Stimulated activated CD8-positive, alpha-beta memory T cell treated with anti-CD3 and anti-CD28 coated beads, Interleukin-2, amount 100 ng/mL, for 48 hours (primary cell): ENCODE results near the gene PRICKLE3.
"Not testable (repeated sequence)": the region's sequence is repeated elsewhere in the genome, so short reads cannot be mapped to it uniquely, and the experiment has no call there.

ENCODE experiments used
- DNase-seq, 2 donors: peaks; one replicate each; pipeline ENCODE4 v3.0.0-alpha.2; 2020; ENCODE audit warnings: low read depth in 2 of 2

PRICKLE3 gene

DNA sequence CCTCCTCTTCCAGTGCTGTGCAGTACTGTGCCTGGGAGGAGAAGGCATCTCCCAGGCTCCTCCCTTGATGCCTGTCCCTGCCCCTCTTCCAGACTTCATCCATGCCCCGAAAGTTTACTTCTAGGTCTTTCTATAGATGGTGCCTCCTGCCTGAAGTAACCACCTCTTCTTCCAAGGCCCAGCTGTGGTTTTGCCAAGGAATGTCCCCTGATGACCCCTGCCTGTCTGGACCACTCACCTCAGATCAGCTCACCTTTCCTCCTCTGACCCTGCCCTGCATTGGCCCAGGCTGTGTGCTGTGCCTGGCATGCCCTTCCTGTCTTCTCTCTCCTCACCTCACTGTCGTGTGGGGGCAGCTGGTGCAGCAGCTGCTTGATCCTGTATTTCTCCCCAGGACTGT, 6.8 kb downstream of the PRICKLE3 start:
- DNase-seq = no peak

DNA sequence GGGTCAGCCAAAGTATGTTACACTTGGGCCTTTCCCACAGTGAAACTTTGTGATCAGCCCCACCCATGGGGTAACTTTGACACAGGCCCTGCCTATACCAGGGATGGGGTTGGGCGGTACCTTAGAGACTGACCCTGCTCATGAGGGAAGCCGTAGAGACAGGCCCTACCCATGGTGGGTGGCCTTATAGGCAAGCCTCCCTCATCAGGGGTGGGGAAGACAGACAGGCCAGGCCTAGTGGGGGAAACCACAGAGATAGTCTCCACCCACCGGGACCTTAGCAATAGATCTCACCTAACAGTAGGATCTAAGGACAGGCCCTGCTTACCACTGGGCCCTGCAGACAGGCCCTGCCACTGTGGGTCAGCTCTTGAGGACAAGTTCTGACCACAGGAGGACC, 7.6 kb downstream of the PRICKLE3 start:
- no peak for DNase-seq

DNA sequence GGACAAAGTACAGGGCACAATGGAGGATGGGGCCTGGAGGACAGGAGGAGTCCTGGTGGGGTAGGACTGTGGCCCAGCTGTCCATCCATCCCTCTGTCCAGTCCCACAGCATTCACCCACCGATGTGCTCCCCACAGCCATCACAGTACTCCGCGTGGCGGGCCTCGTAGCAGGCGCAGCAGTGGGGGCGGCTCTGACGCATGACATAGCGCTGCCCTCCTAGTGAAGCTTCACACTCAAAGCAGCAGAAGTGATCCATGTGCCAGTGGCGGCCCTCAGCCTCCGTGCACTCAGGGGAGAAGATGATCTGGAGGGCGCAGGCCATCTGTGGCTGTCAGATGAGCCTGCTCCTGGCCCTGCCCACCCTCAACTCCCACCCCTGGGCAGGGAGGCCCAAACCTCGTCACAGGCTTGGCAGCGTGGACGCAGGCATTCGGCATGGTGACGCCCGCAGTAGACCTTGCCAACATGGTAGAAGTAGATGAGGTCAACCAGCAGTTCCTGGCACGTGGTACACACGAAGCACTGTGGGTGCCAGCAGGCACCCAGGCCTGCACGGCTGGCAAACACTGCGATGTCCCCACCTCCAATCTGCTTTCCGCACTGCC, 8.2 kb downstream of the PRICKLE3 start:
- DNase-seq = no peak

DNA sequence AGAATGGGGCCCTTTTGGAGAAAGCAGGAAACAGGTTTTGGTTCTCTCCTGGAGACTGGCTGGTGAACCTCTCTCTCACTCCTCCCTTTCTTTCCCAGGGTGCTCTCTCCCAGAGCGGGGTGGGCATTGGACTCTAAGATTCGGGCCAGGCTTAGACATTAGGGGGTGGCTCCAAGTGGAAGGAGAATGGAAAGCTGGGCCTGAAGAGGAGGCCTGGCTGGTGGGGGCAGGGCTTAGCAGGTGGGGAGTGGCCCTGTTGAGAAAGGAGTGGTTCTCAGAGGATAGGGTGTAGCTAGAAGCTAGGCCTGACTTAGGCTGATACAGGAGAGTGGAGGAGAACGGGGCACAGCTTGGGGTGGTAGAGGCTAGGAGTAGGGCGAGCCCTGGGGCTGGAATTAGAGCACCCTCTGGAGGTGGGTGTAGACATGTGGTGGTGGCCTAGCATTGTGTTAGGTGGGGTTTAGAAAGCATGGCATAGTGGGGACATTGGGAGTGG, 8.8 kb downstream of the PRICKLE3 start:
- DNase-seq = no peak

DNA sequence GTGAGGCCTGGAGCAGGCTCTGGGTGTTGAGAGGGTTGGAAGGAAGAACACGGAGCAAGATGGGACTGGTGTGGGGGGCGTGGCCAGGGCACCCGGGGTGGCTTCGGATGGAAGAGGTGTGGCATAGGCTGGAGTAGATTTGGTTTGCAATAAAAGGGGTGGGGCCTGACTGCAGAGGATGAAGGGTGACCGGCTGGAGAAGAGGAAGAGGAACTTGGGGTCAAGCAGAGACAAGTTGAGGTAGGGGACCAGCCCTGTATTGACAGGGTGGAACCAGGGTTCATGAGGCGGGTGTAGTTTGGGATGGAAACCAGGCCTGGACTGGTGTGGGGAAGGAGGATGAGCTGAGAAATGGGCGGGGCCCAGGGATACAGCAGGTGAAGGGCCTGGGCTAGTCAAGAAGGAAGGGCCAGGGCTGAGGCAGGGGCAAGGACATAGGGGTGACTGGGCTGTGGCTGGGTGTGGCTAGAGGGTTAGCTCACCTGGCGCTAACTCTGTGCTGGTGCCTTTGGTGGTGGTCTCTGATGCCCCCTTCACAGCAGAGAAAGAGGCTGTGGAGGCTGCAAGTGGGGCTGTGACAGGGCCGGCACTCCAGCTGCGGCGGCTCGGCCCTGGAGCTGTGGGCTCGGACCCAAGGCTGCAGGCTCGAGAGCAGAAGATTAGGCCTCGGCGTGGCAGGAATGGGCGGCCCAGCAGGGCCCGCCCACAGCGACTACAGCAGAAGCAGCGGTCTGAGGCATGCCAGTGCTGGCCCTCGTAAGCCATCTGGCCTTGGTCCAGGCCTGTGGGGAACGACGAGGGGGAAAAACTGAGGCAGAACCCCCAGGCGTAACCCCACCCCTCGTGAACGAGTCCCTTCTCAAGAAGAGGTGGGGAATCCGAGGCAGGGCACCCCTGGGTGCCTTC, 9.5 kb downstream of the PRICKLE3 start:
- no peak for DNase-seq

DNA sequence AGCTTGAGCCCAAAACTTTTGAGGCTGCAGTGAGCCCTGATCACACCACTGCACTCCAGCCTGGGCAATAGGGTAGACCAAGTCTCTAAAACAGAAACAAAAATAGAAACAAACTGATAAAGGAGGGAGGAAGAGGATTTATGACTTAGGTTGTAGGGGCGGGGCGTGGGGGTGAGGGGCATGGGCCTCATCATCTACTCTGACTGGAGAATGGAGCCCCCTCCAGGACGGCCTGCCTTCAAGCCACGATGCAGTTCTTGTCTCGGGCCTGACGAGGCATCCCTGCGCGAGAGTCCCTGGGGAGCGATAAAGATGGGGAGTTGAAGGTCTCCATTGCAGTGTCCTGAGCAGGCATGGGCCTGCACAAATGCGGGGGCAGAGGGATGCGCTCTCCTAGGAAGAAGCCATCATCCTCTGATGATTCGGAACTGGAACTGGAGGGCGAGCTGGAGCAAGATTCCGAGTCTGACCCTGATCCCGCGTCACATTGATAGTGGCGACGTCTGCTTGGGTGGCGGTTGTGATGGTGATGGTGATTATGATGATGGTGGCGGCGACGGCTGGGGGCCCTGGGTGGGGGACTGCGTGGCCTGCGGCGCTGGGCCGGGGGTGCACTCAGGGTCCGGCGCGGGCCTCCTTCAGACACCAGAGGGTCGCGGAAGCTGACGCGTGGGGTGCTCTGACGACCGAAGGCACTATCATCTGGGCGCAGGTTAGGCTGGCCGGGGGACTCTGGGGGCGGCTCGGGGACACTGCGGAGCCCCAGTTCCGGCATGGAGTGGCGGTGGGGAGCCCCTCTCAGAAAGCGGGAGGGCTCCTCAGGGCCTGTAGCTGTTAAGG, 10.5 kb downstream of the PRICKLE3 start:
- DNase-seq = no peak

DNA sequence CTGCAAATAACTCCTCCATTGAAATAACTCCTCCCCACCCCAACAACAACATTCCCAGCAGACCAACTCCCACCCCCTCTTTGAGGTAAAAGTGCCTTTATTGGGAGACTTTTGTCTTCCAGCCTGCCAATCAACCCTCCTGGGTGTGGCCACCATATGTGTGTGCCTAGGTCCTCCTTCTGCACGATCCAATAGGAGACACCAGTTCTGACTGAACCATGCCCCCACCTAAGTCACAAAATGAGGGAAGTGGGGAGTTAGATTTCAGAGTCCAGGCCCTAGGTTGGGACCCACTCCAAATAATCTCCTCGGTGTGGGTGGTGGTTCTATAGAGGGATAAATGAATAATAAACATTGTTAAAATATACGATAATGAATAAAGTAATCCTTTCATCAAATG, 11.4 kb downstream of the PRICKLE3 start:
- no peak for DNase-seq

DNA sequence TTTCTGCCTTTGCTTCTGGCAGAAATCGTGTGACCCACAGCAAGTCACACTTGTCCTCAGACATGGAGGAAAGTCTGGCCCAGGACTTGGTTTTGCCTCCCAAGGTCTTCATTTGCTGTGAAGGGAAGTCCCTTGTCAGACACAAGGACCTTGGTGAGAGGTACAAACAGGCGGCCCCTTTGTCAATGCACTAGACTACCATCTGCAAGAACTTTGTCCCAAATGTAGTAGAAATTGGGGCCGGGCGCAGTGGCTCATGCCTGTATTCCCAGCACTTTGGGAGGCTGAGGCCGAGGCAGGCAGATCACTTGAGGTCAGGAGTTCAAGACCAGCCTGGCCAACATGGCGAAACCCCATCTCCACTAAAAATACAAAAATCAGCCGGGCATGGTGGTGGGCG, 12.6 kb downstream of the PRICKLE3 start:
- not testable (repeated sequence) for DNase-seq

DNA sequence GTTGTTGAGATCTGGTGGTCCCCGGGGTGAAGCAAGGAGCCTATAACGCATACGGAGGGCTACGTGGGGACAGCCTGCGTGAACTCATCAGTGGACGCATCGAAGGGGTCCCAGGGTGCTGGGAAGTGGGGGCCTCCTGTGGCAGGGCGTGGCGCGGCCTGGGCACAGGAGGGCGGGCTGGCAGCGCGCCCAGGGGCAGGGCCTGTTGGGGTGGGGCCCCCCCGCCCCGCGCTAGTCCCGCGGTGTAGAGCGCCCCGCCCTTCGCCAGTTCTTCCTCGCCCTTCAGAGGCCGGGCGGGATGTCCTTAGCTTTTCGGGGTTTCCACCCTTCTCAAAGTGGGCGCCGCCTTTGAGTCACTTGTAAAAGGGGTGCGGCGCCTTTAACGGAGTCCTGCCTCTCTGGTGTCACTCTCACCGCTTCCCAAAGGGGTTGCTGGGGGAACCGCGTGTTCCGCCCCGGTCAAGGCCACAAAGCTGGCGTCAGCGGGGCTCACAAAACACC, 13.8 kb downstream of the PRICKLE3 start:
- DNase-seq = peak; percentile 58 to 62

DNA sequence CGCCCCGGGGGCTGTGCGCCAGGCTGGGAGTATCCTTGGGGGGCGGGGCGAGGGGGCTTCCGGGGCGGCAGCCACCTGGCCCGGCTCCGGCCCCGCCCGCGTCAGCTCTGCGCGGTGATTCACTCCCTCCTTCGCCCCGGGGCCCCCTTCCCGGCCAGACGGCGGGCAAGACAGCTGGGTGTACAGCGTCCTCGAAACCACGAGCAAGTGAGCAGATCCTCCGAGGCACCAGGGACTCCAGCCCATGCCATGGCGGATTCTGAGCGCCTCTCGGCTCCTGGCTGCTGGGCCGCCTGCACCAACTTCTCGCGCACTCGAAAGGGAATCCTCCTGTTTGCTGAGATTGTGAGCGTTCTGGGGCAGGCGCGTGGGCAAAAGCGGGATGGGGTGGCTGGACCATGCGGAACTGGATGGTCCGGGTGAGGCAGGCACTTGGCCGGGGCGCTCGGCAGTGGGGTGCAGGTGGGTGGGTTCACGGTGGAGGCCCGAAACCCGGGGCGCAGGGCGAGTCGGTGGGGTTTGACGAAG, 14.4 kb downstream of the PRICKLE3 start, which contains the start of gene PLP2:
Gene PLP2 (plus strand): TSS at position 147 of the 528 bp plus-strand sequence. CDS start 103 bp downstream, at position 250.
- peak; percentile 68 to 71 for DNase-seq

DNA sequence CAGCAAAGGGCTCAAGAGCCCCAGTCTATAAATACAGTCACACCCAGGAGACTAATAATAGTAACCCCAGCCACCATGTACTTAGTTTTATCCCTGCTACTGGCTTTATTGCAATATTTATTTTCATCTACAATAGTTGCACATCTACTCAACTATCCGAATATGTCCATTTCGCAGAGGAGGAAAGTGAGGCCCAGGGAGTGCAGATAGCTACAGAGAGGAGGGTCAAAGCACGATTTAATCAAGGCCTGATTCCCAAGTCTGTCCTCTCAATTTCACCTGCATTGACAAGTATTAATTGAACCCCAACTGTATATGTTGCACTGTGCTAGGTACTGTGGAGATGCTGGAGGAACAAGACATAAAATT, 18.4 kb downstream of the PRICKLE3 start:
- no peak for DNase-seq

DNA sequence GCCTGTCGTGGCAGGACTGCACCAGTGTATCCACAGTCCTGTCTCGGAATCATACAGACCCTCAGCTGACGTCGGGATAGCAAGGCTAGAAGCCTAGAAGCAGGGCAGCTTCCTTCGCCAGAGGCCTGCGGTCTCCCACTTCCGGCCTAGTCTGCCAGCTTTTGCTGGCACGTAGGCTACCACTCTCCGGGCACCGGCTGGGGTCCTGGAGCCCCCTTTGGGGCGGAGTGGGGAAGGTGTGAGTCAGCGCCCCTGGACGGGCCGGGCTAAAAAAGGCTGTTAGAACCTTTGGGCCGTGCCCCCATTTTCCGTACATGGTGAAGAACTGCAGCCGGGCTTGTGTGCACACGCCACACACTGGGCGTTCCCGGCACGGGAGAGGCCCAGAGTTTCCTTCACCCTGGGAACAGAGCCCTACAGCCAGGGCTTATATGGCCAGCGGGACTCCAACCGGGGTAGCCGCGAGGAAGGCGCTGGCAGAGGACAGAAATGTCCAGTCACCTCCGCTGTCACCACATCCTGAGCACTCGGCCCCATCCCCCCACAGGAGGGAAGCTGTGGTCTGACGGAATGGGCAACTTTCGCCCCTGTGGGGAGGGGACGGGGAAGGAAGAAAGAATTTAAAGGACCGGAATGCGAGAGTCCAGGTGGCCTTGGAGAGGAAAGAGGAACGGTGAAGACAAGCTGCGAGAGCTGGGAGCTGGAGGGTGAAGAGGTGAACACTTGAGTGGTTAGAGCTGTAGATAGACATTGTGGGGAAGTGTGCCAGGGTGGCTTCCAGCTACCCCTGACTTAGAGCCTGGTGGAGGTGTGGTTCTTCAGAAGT, 19.0 kb downstream of the PRICKLE3 start:
- DNase-seq = peak; percentile 54 to 58

DNA sequence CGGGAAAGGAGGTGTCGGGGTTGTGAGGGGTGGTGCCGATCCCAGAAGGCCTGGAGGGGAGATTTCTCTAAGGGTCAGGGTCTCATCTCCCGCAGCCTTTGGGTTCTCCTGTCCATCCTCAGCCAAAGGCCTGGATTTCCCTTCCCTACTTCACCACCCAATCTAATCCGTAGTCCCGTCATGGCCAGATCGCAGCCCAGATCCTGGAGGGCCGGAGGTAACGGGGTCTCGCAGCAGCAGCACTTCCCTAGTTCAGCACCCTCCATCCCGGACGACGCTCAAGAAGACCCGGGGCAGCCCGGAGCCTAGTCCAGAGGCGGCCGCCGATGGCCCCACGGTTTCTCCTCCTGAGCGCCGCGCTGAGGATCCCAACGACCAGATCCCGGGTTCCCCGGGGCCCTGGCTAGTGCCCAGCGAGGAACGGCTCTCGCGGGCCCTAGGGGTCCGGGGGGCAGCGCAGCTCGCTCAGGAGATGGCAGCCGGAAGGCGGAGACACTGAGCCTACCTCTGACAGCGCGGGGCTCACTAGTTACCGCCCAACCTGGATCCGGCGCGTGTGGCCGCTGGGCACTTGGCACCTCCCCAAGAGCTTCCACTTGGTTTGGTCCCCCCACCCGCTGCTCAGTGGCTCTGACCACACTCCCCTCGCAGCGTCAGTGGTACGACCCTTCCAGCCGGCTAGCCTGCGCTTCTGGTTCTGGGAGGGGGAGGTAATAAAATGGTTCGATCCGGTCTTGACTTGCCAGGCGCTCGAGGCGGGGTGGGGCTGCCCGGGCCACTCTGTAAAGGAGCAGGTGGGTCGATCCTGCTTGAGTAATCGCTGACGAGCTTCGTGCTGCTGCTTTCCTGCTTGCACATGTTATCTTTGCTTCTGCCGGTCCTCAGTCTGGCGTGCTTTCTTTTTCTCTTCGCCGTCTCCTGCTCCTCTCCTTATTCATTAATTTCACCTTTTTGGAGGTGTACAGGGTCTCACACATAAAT, 20.0 kb downstream of the PRICKLE3 start:
- peak; percentile 59 to 62 for DNase-seq

DNA sequence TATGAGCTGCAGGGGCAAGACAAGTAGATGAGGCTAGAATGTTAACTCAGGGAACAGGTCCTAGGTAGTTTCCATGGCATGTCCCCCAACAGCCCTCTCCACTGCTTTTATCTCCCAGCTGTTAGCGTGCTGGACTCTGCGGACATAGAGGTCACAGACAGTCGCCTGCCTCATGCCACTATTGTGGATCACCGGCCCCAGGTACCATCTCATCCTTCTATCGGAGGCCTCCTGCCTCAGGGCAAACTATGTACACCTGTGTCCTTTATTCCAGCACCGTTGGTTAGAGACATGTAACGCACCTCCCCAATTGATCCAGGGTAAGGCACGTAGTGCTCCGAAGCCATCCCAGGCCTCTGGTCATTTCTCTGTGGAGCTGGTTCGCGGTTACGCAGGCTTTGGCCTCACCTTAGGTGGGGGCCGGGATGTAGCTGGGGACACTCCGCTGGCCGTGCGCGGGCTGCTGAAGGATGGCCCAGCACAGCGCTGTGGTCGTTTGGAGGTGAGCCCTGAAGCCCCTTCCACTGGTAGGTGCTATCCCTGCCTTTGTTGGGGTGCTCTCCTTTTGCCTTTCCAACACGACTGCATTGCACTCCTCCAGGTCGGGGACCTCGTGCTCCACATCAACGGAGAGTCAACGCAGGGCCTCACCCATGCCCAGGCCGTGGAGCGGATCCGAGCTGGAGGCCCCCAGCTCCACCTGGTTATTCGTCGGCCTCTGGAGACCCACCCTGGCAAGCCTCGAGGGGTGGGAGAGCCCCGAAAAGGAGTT, 21.4 kb downstream of the PRICKLE3 start:
- DNase-seq = no peak

DNA sequence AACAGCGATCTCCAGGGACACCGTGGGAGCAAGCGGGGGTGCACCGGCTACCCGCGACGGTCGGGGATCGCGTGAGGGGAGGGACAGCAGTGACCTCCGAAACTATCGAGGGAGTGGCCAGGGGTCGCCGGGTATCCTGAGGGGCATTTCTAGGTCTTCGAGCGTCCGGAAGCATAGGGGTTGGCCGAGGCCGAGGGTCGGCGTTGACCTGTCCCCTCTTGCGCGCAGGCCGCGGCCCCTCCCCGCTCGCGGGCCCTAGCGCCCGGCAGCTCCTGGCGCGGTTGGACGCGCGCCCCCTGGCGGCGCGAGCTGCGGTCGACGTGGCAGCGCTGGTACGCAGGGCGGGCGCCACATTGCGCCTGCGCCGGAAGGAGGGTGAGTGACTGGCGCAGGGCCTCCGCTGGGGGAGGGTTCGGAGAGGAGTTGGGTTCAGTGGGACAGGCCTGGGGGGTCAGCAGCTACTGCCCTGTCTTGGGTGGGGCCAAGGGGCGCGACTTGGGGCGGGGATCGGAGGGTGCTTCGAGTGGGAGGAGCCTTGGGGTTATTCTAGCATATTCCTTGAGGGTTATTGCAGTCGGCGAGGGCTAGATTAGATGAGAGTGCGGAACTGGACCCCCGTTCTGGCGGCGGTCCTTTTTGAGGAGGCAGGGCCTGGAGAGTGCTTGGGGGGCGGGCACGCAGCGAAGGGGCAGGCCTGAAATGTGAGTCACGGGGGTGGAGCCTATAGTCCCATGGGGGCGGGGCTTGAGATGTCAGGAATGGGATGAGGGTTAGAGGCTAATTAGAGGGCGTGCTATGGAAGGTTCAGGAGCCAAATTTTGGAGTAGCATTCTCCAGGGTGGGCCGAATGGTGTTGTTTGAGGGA, 22.4 kb downstream of the PRICKLE3 start:
- DNase-seq = peak; percentile 67 to 68

DNA sequence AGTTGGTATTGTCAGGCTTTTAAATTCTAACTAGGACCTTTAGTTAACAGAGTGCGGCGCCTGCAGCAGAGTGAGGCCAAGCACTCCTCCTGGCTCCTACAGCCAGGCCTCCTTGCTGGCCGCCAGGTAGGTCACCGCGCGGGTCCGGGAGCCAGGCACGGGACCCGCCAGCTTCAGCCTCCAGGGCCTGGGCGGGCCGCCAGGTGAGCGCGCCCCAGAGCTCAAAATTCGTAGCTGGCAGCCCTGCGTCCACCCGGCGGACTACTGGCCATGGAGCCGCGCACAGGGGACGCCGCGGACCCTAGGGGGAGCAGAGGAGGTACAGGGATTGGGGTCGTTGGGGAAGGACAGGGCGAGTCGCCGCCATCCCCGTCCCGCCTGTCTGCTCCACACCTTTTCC, 23.6 kb downstream of the PRICKLE3 start, which contains the start of gene MAGIX:
Gene MAGIX (plus strand): TSS at position 139 of the 400 bp plus-strand sequence. CDS start 132 bp downstream, at position 271.
- no peak for DNase-seq

DNA sequence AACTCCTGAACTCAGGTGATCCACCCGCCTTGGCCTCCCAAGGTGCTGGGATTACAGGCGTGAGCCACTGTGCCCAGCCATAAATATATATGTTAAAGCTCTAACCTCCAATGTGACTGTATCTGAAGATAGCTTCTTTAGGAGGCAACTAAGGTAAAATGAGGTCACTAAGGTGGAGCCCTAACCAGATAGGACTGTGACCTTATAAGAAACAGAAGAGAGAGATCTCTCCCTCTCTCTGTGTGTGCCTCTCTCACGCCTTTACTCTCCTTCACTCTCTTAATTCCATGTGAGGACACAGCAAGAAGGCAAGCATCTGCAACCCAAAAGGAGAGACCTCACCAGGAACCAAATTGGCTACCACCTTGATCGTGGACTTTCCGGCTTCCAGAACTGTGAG, 24.5 kb downstream of the PRICKLE3 start:
- DNase-seq = no peak

DNA sequence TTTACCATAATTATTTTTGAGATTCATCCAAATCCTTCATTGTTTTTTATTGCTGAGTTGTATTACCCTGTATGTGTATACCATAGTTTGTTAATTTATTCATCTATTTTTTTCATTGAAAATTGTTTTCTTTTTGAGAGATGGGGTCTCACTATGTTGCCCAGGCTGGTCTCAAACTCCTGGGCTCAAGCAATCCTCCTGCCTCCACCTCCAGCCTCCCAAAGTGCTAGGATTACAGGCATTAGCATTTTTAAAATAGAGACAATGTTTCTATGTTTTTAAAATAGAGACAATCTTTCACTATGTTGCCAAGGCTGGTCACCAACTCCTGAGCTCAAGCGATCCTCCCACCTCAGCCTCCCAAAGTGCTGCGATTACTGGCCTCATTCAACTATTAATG, 25.3 kb downstream of the PRICKLE3 start:
- no peak for DNase-seq
